CD8-positive, alpha-beta memory T cell (primary cell): ENCODE measurements around the gene DUS2. TPM values are rescaled to one million over a fixed set of nuclear protein-coding genes. Genes with fewer than 3 reads are reported as not detected.
"Not testable (repeated sequence)": the region's sequence is repeated elsewhere in the genome, so short reads cannot be mapped to it uniquely, and the experiment has no call there.

ENCODE experiments used
- CTCF ChIA-PET: fragments of 350-600 bp; sonication (Branson Sonifier 250); formaldehyde crosslinking; loops from one replicate; lab custom pipeline; 2021; ENCODE audit warnings: antibody characterized with exemption; lab: Charles Lee
- POLR2A ChIA-PET: fragments of 350-600 bp; sonication (Branson Sonifier 250); formaldehyde crosslinking; loops from one replicate; lab custom pipeline; 2021; ENCODE audit warnings: antibody characterized with exemption; lab: Charles Lee
- DNase-seq, 5 donors: peaks; one replicate each; pipeline versions ENCODE4 v3.0.0 to v3.0.0-alpha.2; 2020 to 2022; ENCODE audit warnings: mixed read lengths in 1 of 5
- H3K27ac ChIP-seq: one replicate; pipeline ENCODE4 v1.7.0; 2013; ENCODE audit warnings: low read depth, mild to moderate bottlenecking, low read length, moderate library complexity
- H3K27me3 ChIP-seq: 2 replicates; pipeline ENCODE4 v1.7.0; 2013; ENCODE audit warnings: low read length, mild to moderate bottlenecking; ENCODE audit not compliant: insufficient read depth, poor library complexity, severe bottlenecking
- H3K36me3 ChIP-seq: 2 replicates; pipeline ENCODE4 v1.7.0; 2013; ENCODE audit warnings: mild to moderate bottlenecking, low read length, moderate library complexity; ENCODE audit not compliant: insufficient read depth
- H3K4me1 ChIP-seq: 2 replicates; pipeline ENCODE4 v1.7.0; 2013; ENCODE audit warnings: mild to moderate bottlenecking, low read length, moderate library complexity; ENCODE audit not compliant: insufficient read depth
- H3K4me3 ChIP-seq: 2 replicates; pipeline ENCODE4 v1.7.0; 2013; ENCODE audit warnings: mild to moderate bottlenecking, low read length
- H3K9me3 ChIP-seq: 2 replicates; pipeline ENCODE4 v1.7.0; 2013; ENCODE audit warnings: mild to moderate bottlenecking, low read length
- H3K27ac Mint-ChIP-seq, 8 donors: one replicate each; pipeline ENCODE4 v1.8.0; 2020 to 2021; ENCODE audit warnings: mixed read lengths in 8 of 8, mild to moderate bottlenecking in 6 of 8, inconsistent platforms in 3 of 8, moderate library complexity in 3 of 8
- H3K27me3 Mint-ChIP-seq, 2 donors: one replicate each; pipeline ENCODE4 v1.8.0; 2020 to 2021; ENCODE audit warnings: mixed read lengths in 2 of 2, mild to moderate bottlenecking in 1 of 2, moderate library complexity in 1 of 2
- H3K36me3 Mint-ChIP-seq, 3 donors: one replicate each; pipeline ENCODE4 v1.8.0; 2020 to 2021; ENCODE audit warnings: mixed read lengths in 3 of 3, inconsistent platforms in 1 of 3, mild to moderate bottlenecking in 1 of 3
- H3K4me1 Mint-ChIP-seq, 3 donors: one replicate each; pipeline ENCODE4 v1.8.0; 2020 to 2021; ENCODE audit warnings: mixed read lengths in 3 of 3, inconsistent platforms in 1 of 3, mild to moderate bottlenecking in 1 of 3
- H3K4me3 Mint-ChIP-seq, 7 donors: one replicate each; pipeline ENCODE4 v1.8.0; 2020 to 2021; ENCODE audit warnings: mixed read lengths in 7 of 7, mild to moderate bottlenecking in 6 of 7, moderate library complexity in 4 of 7, inconsistent platforms in 2 of 7
- H3K9me3 Mint-ChIP-seq, 5 donors: one replicate each; pipeline ENCODE4 v1.8.0; 2020 to 2022; ENCODE audit warnings: mixed read lengths in 5 of 5, mild to moderate bottlenecking in 3 of 5, moderate library complexity in 2 of 5, inconsistent platforms in 1 of 5
- polyA plus RNA-seq: library from polyadenylated mRNA; unstranded; fragments of 300-500 nt; fragmentation: Illumina TruSeq; gene quantifications from one replicate; pipeline ENCODE4 v1.2.3, GENCODE V29; 2021
- total RNA-seq, 2 experiments: library from RNA; stranded (reverse); gene quantifications; one replicate each; pipeline ENCODE4 v1.2.3, GENCODE V29; 2021

Gene DUS2
- total and polyA plus RNA-seq, 3 experiments from 2014 or later = 15.3 to 32.2 (median 31.3) TPM

DNA sequence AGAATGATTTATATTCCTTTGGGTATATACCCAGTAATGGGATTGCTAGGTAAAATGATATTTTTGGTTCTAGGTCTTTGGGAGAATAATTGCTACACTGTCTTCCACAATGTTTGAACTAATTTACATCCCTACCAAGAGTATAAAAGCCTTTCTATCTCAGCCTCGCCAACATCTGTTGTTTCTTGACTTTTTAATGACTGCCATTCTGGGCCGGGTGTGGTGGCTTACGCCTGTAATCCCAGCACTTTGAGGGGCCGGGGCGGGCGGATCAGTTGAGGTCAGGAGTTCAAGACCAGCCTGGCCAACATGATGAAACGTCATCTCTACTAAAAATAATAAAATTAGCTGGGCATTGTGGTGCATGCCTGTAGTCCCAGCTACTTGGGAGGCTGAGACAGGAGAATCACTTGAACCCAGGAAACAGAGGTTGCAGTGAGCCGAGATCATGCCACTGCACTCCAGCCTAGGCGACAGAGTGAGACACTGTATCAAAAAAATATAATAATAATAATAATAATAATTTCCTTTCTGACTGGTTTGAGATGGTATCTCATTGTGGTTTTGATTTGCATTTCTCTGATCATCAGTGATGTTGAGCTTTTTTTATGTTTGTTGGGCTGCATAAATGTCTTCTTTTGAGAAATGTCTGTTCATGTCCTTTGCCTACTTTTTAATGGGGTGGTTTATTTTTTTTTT lies 84.3 kb downstream of the DUS2 start:
- H3K27me3 Mint-ChIP-seq, H3K27me3 ChIP-seq, H3K27ac ChIP-seq, H3K36me3 ChIP-seq, H3K4me3 ChIP-seq, DNase-seq, H3K9me3 ChIP-seq: not testable (repeated sequence)
- Mint-ChIP-seq H3K4me1 (peaks cover 83 to 94% (median 92%) of the 10 kb centered on the region in 3 donors), H3K9me3 (peaks cover 7 to 29% (median 28%) of the 10 kb centered on the region in 5 donors), H3K36me3 (peaks cover 21 to 38% (median 34%) of the 10 kb centered on the region in 3 donors), H3K4me3 (peak overlapping the region in 6 of 7 donors; percentile 16 to 78 (median 31)), H3K27ac (peak overlapping the region in 6 of 8 donors; percentile 10 to 68 (median 48))
- peaks cover 35% of the 10 kb centered on the region for H3K4me1 ChIP-seq
- CTCF ChIA-PET = interaction anchor here (1.1 kb wide), 1 partner anchor 17 kb away, joined by 3 read pairs; no protein-coding TSS in a partner anchor
- POLR2A ChIA-PET = interaction anchor here (0.6 to 1.2 kb wide), 2 partner anchors 23 to 552 kb away, joined by 3 to 4 read pairs; no protein-coding TSS in a partner anchor

- H3K4me3 ChIP-seq, H3K36me3 ChIP-seq, H3K27ac ChIP-seq, H3K27me3 Mint-ChIP-seq, DNase-seq, H3K27me3 ChIP-seq, H3K9me3 ChIP-seq: not testable (repeated sequence)
- Mint-ChIP-seq H3K9me3 (peaks cover 7 to 29% (median 28%) of the 10 kb centered on the region in 5 donors), H3K27ac (peak overlapping the region in 5 of 8 donors; percentile 10 to 76 (median 15)), H3K4me1 (peaks cover 83 to 93% (median 92%) of the 10 kb centered on the region in 3 donors), H3K4me3 (peak overlapping the region in 3 of 7 donors; percentile 20 to 46 (median 23)), H3K36me3 (peaks cover 22 to 41% (median 36%) of the 10 kb centered on the region in 3 donors)
- CTCF ChIA-PET = interaction anchor here (0.8 to 1.5 kb wide), 2 partner anchors 24 to 68 kb away, joined by 3 read pairs; partner anchors contain the start of gene NFATC3
- POLR2A ChIA-PET = interaction anchor here (0.6 kb wide), 2 partner anchors 12 to 24 kb away, joined by 3 read pairs; no protein-coding TSS in a partner anchor
- H3K4me1 ChIP-seq = peaks cover 38% of the 10 kb centered on the region
These were observed 86.1 kb downstream of the DUS2 start for GRCh38 chr16:68109156-68109555.

- H3K27ac Mint-ChIP-seq = peak overlapping the region in 5 of 8 donors; percentile 2 to 91 (median 58)
- H3K9me3 ChIP-seq, H3K27me3 Mint-ChIP-seq, H3K27ac ChIP-seq, H3K4me3 ChIP-seq, DNase-seq, H3K36me3 ChIP-seq, CTCF ChIA-PET, H3K27me3 ChIP-seq, POLR2A ChIA-PET: not testable (repeated sequence)
- H3K4me1 ChIP-seq = peaks cover 45% of the 10 kb centered on the region
- peak overlapping the region in 2 of 7 donors; percentile 1 to 2 for H3K4me3 Mint-ChIP-seq
- H3K36me3 Mint-ChIP-seq = peaks cover 17 to 37% (median 31%) of the 10 kb centered on the region in 3 donors
- H3K9me3 Mint-ChIP-seq = peaks cover 7 to 29% (median 23%) of the 10 kb centered on the region in 5 donors
- peaks cover 82 to 93% (median 89%) of the 10 kb centered on the region in 3 donors for H3K4me1 Mint-ChIP-seq
These were observed 87.5 kb downstream of the DUS2 start for GRCh38 chr16:68110611-68111010.

DNA sequence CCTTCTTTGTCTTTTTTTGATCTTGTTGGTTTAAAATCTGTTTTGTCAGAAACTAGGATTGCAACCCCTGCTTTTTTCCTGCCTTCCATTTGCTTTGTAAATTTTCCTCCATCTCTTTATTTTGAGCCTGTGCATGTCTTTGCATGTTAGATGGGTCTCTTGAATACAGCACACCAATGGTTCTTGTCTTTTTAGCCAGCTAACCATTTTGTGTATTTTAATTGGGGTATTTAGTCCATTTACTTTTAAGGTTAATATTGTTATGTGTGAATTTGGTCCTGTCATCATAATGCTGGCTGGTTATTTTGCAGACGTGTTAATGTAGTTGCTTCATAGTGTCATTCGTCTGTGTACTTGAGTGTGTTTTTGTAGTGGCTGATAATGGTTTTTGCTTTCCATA lies 88.3 kb downstream of the DUS2 start:
- POLR2A ChIA-PET = no interaction called here
- peaks cover 17 to 37% (median 31%) of the 10 kb centered on the region in 3 donors for H3K36me3 Mint-ChIP-seq
- peaks cover 82 to 93% (median 91%) of the 10 kb centered on the region in 3 donors for H3K4me1 Mint-ChIP-seq
- Histone ChIP-seq H3K27me3 (no peaks in the 10 kb centered on the region), H3K4me1 (peaks cover 53% of the 10 kb centered on the region), H3K36me3 (no peaks in the 10 kb centered on the region), H3K9me3 (no peaks in the 10 kb centered on the region), H3K27ac (no peak overlapping the region), H3K4me3 (no peak overlapping the region)
- CTCF ChIA-PET = no interaction called here
- peak overlapping the region; percentile 32 to 88 (median 63) for H3K27ac Mint-ChIP-seq
- DNase-seq = no peak
- no peaks in the 10 kb centered on the region for H3K27me3 Mint-ChIP-seq
- peaks cover 7 to 29% (median 23%) of the 10 kb centered on the region in 5 donors for H3K9me3 Mint-ChIP-seq
- peak overlapping the region in 5 of 7 donors; percentile 2 to 55 (median 32) for H3K4me3 Mint-ChIP-seq

GRCh38 chr16:68113059-68113761 lies 90.1 kb downstream of the DUS2 start:
- Histone ChIP-seq H3K4me1 (peaks cover 64% of the 10 kb centered on the region), H3K27ac (no peak overlapping the region), H3K27me3 (no peaks in the 10 kb centered on the region), H3K36me3 (no peaks in the 10 kb centered on the region), H3K4me3 (no peak overlapping the region), H3K9me3 (no peaks in the 10 kb centered on the region)
- Mint-ChIP-seq H3K27me3 (no peaks in the 10 kb centered on the region), H3K27ac (peak overlapping the region in 6 of 8 donors; percentile 0 to 96 (median 48)), H3K4me1 (peaks cover 85 to 93% (median 92%) of the 10 kb centered on the region in 3 donors), H3K9me3 (peaks cover 7 to 27% (median 23%) of the 10 kb centered on the region in 5 donors), H3K36me3 (peaks cover 17 to 36% (median 29%) of the 10 kb centered on the region in 3 donors), H3K4me3 (peak overlapping the region in 5 of 7 donors; percentile 10 to 68 (median 31))
- no peak for DNase-seq
- POLR2A ChIA-PET = no interaction called here
- CTCF ChIA-PET = interaction anchor here (1.1 to 1.4 kb wide), 3 partner anchors 10 to 27 kb away, joined by 4 to 7 read pairs (median 6); no protein-coding TSS in a partner anchor

DNA sequence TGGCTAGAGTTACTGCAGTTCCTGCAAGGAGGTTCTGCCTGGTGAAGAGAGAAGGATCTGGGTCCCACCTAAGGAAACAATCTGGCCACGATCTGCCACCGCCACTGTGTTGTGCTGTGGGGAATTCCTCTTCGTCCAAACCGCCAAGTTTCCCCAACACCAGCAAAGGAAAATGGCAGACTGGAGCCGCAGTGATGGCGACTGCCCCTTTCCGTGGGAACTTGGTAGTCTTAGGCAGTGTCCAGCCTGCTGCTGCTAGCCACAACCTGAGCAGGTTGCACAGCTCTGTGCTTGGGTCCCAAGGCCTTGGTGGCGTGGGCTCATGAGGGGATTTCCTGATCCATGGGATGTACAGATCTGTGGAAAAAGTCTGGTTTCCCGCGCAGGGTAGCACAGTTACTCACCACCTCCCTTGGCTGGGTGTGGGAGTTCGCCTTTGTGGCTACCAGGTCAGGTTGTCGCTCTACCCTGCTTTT lies 90.7 kb downstream of the DUS2 start:
- Mint-ChIP-seq H3K4me1 (peaks cover 83 to 93% (median 92%) of the 10 kb centered on the region in 3 donors), H3K4me3 (peak overlapping the region in 2 of 7 donors; percentile 10 to 28), H3K27ac (peak overlapping the region in 4 of 8 donors; percentile 10 to 76 (median 45)), H3K9me3 (peaks cover 7 to 25% (median 22%) of the 10 kb centered on the region in 5 donors), H3K36me3 (peaks cover 17 to 30% (median 27%) of the 10 kb centered on the region in 3 donors), H3K27me3 (no peaks in the 10 kb centered on the region)
- Histone ChIP-seq H3K4me1 (peaks cover 70% of the 10 kb centered on the region), H3K27me3 (no peaks in the 10 kb centered on the region), H3K36me3 (no peaks in the 10 kb centered on the region), H3K27ac (no peak overlapping the region), H3K4me3 (no peak overlapping the region), H3K9me3 (no peaks in the 10 kb centered on the region)
- POLR2A ChIA-PET = no interaction called here
- no peak for DNase-seq
- CTCF ChIA-PET = no interaction called here

DNA sequence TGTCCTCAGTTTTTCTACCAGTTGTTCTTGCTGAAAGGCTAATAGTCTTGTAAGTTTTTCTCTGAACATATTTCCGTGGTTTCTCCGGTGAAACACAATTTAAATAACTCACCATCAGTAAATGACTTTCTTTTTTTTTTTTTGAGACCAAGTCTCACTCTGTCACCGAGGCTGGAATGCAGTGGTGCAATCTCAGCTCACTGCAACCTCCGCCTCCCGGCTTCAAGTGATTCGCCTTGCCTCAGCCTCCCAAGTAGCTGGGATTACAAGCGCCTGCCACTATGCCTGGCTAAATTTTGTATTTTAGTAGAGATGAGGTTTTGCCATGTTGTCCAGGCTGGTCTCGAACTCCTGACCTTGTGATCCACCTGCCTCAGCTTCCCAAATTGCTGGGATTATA lies 91.9 kb downstream of the DUS2 start:
- POLR2A ChIA-PET = interaction anchor here (0.7 kb wide), 2 partner anchors 63 to 300 kb away, joined by 4 to 6 read pairs; no protein-coding TSS in a partner anchor
- peak overlapping the region in 3 of 8 donors; percentile 10 to 82 (median 13) for H3K27ac Mint-ChIP-seq
- H3K4me3 ChIP-seq, H3K36me3 ChIP-seq, H3K27ac ChIP-seq, H3K27me3 ChIP-seq, DNase-seq, H3K4me3 Mint-ChIP-seq, H3K9me3 ChIP-seq, H3K27me3 Mint-ChIP-seq: not testable (repeated sequence)
- CTCF ChIA-PET = interaction anchor here (0.7 to 1.3 kb wide), 2 partner anchors 22 to 60 kb away, joined by 3 to 4 read pairs; no protein-coding TSS in a partner anchor
- peaks cover 83 to 93% (median 92%) of the 10 kb centered on the region in 3 donors for H3K4me1 Mint-ChIP-seq
- peaks cover 0 to 16% (median 11%) of the 10 kb centered on the region in 5 donors for H3K9me3 Mint-ChIP-seq
- H3K4me1 ChIP-seq = peaks cover 81% of the 10 kb centered on the region
- H3K36me3 Mint-ChIP-seq = peaks cover 9 to 22% (median 19%) of the 10 kb centered on the region in 3 donors
